Activated naive CD4-positive, alpha-beta T cell treated with anti-CD3 and anti-CD28 coated beads for 36 hours (primary cell): ENCODE results near the gene CNTN5. TPM values are rescaled to one million over a fixed set of nuclear protein-coding genes. Genes with fewer than 3 reads are reported as not detected.

ENCODE experiments used
- CTCF ChIA-PET: fragments of 350-600 bp; sonication (Branson Sonifier 250); formaldehyde crosslinking; loops from one replicate; lab custom pipeline; 2021; ENCODE audit warnings: antibody characterized with exemption; lab: Charles Lee
- DNase-seq: peaks from one replicate; pipeline ENCODE4 v3.0.0-alpha.2; 2020
- H3K27ac Mint-ChIP-seq: one replicate; pipeline ENCODE4 v1.8.0; 2021; ENCODE audit warnings: mild to moderate bottlenecking, mixed read lengths
- H3K27me3 Mint-ChIP-seq: one replicate; pipeline ENCODE4 v1.8.0; 2021; ENCODE audit warnings: low read depth, mixed read lengths
- H3K36me3 Mint-ChIP-seq: one replicate; pipeline ENCODE4 v1.8.0; 2021; ENCODE audit warnings: low read depth, mixed read lengths
- H3K4me1 Mint-ChIP-seq: one replicate; pipeline ENCODE4 v1.8.0; 2021; ENCODE audit warnings: low read depth, mixed read lengths
- H3K4me3 Mint-ChIP-seq: one replicate; pipeline ENCODE4 v1.8.0; 2021; ENCODE audit warnings: mild to moderate bottlenecking, moderate library complexity, mixed read lengths
- H3K9me3 Mint-ChIP-seq: one replicate; pipeline ENCODE4 v1.8.0; 2021; ENCODE audit warnings: mixed read lengths
- intact Hi-C: fragments of 100-400 bp; cut with micrococcal nuclease; formaldehyde crosslinking; loops from one replicate; pipeline ENCODE4 v1.15.1; 2023
- total RNA-seq, 2 experiments: library from RNA; stranded (reverse); gene quantifications; one replicate each; pipeline ENCODE4 v1.2.3, GENCODE V29; 2021

CNTN5 gene
- total RNA-seq, 2 experiments from 2014 or later = not detected

DNA sequence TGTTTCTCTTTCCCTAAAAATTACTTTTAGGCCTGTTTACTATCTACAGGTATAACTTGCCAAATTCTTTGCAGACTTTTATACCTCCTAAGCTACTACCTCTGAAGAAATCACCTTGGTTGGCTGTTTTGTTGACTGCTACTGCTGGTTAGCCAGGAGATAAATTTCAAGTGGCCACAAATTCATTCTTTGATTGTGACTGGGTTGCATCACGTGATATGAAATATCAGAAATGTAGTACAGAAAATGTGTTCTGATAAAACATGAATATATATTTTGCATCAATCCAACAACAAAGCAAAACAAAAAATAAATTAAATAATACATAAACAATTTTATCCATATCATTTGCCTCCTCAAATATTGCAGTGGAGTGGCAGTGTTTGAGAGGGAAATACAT is 291.1 kb downstream of the CNTN5 start:
- Mint-ChIP-seq H3K4me3 (no peak overlapping the region), H3K36me3 (no peaks in the 10 kb centered on the region), H3K27me3 (no peaks in the 10 kb centered on the region), H3K9me3 (peaks cover under 1% of the 10 kb centered on the region), H3K4me1 (no peaks in the 10 kb centered on the region), H3K27ac (no peak overlapping the region)
- intact Hi-C loops = no loop called here
- CTCF ChIA-PET = no interaction called here
- DNase-seq = no peak

GRCh38 chr11:99316776-99317520 is 296.2 kb downstream of the CNTN5 start:
- Mint-ChIP-seq H3K27me3 (no peaks in the 10 kb centered on the region), H3K27ac (no peak overlapping the region), H3K4me3 (no peak overlapping the region), H3K9me3 (peaks cover 4% of the 10 kb centered on the region), H3K4me1 (no peaks in the 10 kb centered on the region), H3K36me3 (no peaks in the 10 kb centered on the region)
- CTCF ChIA-PET = no interaction called here
- no peak for DNase-seq
- intact Hi-C loops = no loop called here

- CTCF ChIA-PET = no interaction called here
- Mint-ChIP-seq H3K36me3 (no peaks in the 10 kb centered on the region), H3K4me3 (no peak overlapping the region), H3K9me3 (peaks cover 6% of the 10 kb centered on the region), H3K4me1 (no peaks in the 10 kb centered on the region), H3K27me3 (no peaks in the 10 kb centered on the region), H3K27ac (no peak overlapping the region)
- DNase-seq = no peak
- intact Hi-C loops = no loop called here
These were observed 300.1 kb downstream of the CNTN5 start for GRCh38 chr11:99320769-99321290.

- CTCF ChIA-PET = no interaction called here
These were observed 305.1 kb downstream of the CNTN5 start for GRCh38 chr11:99325847-99326246.

DNA sequence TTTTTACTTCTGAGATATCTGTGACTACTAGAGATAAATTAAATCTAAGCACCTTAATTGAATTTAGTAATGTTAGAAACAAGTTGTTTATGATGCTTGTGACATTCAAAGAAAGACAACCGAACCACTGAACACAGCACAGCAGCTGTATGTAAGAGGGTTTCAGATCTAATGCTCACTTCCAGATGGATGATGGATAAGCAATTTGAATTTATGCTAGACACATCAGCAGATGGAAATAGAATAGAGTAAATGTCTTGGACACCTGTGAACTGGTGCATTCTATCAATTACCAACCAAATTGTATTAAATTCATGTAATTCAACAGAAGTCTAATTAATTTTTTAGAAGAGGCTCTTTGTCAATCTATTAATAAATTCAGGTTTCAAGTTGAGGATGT is 306.3 kb downstream of the CNTN5 start:
- H3K4me1 Mint-ChIP-seq = no peaks in the 10 kb centered on the region
- CTCF ChIA-PET = no interaction called here
- no peak for DNase-seq
- H3K27ac Mint-ChIP-seq = no peak overlapping the region
- H3K9me3 Mint-ChIP-seq = peaks cover 1% of the 10 kb centered on the region
- intact Hi-C loops = no loop called here
- H3K4me3 Mint-ChIP-seq = no peak overlapping the region
- H3K36me3 Mint-ChIP-seq = no peaks in the 10 kb centered on the region
- no peaks in the 10 kb centered on the region for H3K27me3 Mint-ChIP-seq

More at GRCh38 chr11:99325847-99326246, 305.1 kb downstream of the CNTN5 start:
- Mint-ChIP-seq H3K36me3 (no peaks in the 10 kb centered on the region), H3K27me3 (no peaks in the 10 kb centered on the region), H3K27ac (no peak overlapping the region), H3K4me3 (no peak overlapping the region), H3K4me1 (no peaks in the 10 kb centered on the region), H3K9me3 (peaks cover 2% of the 10 kb centered on the region)
- no peak for DNase-seq
- intact Hi-C loops = no loop called here

GRCh38 chr11:99327527-99327926 is 306.8 kb downstream of the CNTN5 start:
- CTCF ChIA-PET = no interaction called here
- H3K4me3 Mint-ChIP-seq = no peak overlapping the region
- DNase-seq = no peak
- H3K9me3 Mint-ChIP-seq = no peaks in the 10 kb centered on the region
- no peak overlapping the region for H3K27ac Mint-ChIP-seq
- no peaks in the 10 kb centered on the region for H3K36me3 Mint-ChIP-seq
- no peaks in the 10 kb centered on the region for H3K4me1 Mint-ChIP-seq
- no peaks in the 10 kb centered on the region for H3K27me3 Mint-ChIP-seq
- intact Hi-C loops = no loop called here

GRCh38 chr11:99333621-99334020 is 312.9 kb downstream of the CNTN5 start:
- no peaks in the 10 kb centered on the region for H3K27me3 Mint-ChIP-seq
- no peak for DNase-seq
- no peak overlapping the region for H3K27ac Mint-ChIP-seq
- H3K4me3 Mint-ChIP-seq = no peak overlapping the region
- H3K9me3 Mint-ChIP-seq = no peaks in the 10 kb centered on the region
- no peaks in the 10 kb centered on the region for H3K4me1 Mint-ChIP-seq
- intact Hi-C loops = no loop called here
- H3K36me3 Mint-ChIP-seq = no peaks in the 10 kb centered on the region
- CTCF ChIA-PET = no interaction called here

DNA sequence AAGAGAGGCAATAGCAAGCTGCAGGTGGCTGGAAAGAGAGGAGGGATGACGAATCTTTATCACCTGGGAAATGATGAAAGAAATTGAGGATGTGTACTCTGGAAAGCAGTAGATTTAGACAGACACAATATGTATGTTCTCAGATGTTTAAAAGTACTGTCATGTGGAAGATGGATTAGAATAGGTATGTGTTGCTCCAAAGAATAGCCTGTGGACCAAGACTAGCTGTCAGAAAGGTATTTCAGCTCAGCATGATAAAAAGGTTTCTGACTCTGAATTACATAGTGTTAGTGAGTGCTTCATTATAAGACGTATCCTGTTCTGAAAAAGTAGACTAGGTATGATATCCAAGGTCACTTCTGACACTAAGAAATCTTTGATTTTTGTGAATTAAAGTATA is 322.4 kb downstream of the CNTN5 start:
- no peaks in the 10 kb centered on the region for H3K4me1 Mint-ChIP-seq
- H3K4me3 Mint-ChIP-seq = no peak overlapping the region
- CTCF ChIA-PET = no interaction called here
- H3K27ac Mint-ChIP-seq = no peak overlapping the region
- DNase-seq = no peak
- peaks cover 9% of the 10 kb centered on the region for H3K9me3 Mint-ChIP-seq
- intact Hi-C loops = no loop called here
- H3K36me3 Mint-ChIP-seq = no peaks in the 10 kb centered on the region
- H3K27me3 Mint-ChIP-seq = no peaks in the 10 kb centered on the region

DNA sequence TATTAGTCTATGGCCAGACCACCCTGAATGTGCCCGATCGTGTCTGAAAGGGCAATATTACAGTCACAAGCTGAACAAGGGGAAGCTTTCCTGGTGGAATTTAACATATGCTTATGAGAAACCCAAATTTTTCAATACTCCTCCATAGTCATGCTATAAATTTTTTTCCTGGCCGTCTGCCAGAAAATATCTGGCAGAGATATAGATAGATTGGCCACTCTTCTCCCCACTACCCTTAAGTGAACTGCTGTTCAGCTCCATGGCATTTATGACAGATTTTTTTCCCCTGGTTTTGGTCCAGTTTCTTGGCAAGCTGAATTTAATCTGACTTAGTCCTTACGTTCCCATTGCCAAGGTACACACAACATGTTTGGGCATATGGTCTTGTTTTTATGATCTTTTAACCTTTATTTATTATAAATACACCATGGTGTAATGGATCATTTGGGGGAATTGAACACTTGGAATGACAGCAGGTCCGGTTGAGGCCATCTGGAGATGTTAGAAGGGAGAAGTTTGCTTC is 328.5 kb downstream of the CNTN5 start:
- H3K4me1 Mint-ChIP-seq = no peaks in the 10 kb centered on the region
- no peaks in the 10 kb centered on the region for H3K27me3 Mint-ChIP-seq
- H3K9me3 Mint-ChIP-seq = peaks cover 5% of the 10 kb centered on the region
- DNase-seq = no peak
- CTCF ChIA-PET = no interaction called here
- no peak overlapping the region for H3K27ac Mint-ChIP-seq
- intact Hi-C loops = no loop called here
- H3K36me3 Mint-ChIP-seq = no peaks in the 10 kb centered on the region
- no peak overlapping the region for H3K4me3 Mint-ChIP-seq

GRCh38 chr11:99351624-99352023 is 330.9 kb downstream of the CNTN5 start:
- Mint-ChIP-seq H3K36me3 (no peaks in the 10 kb centered on the region), H3K9me3 (peaks cover 9% of the 10 kb centered on the region), H3K27ac (no peak overlapping the region), H3K27me3 (no peaks in the 10 kb centered on the region), H3K4me3 (no peak overlapping the region), H3K4me1 (no peaks in the 10 kb centered on the region)
- CTCF ChIA-PET = no interaction called here
- DNase-seq = no peak
- intact Hi-C loops = no loop called here

- Mint-ChIP-seq H3K4me3 (no peak overlapping the region), H3K27me3 (no peaks in the 10 kb centered on the region), H3K36me3 (no peaks in the 10 kb centered on the region), H3K4me1 (no peaks in the 10 kb centered on the region), H3K27ac (no peak overlapping the region), H3K9me3 (peaks cover 9% of the 10 kb centered on the region)
- no peak for DNase-seq
- CTCF ChIA-PET = no interaction called here
- intact Hi-C loops = no loop called here
These were observed 331.9 kb downstream of the CNTN5 start for GRCh38 chr11:99352642-99353041.

GRCh38 chr11:99366546-99366945 is 345.8 kb downstream of the CNTN5 start:
- H3K27me3 Mint-ChIP-seq = no peaks in the 10 kb centered on the region
- H3K4me3 Mint-ChIP-seq = no peak overlapping the region
- intact Hi-C loops = no loop called here
- peaks cover 1% of the 10 kb centered on the region for H3K9me3 Mint-ChIP-seq
- no peak overlapping the region for H3K27ac Mint-ChIP-seq
- DNase-seq = no peak
- CTCF ChIA-PET = no interaction called here
- no peaks in the 10 kb centered on the region for H3K36me3 Mint-ChIP-seq
- H3K4me1 Mint-ChIP-seq = no peaks in the 10 kb centered on the region

GRCh38 chr11:99368583-99368982 is 347.8 kb downstream of the CNTN5 start:
- CTCF ChIA-PET = no interaction called here
- DNase-seq = no peak
- no peak overlapping the region for H3K4me3 Mint-ChIP-seq
- peaks cover 1% of the 10 kb centered on the region for H3K9me3 Mint-ChIP-seq
- intact Hi-C loops = no loop called here
- no peaks in the 10 kb centered on the region for H3K27me3 Mint-ChIP-seq
- H3K36me3 Mint-ChIP-seq = no peaks in the 10 kb centered on the region
- no peak overlapping the region for H3K27ac Mint-ChIP-seq
- H3K4me1 Mint-ChIP-seq = no peaks in the 10 kb centered on the region
